ENCODE results near the gene SETBP1. TPM values are rescaled to one million over a fixed set of nuclear protein-coding genes. Genes with fewer than 3 reads are reported as not detected.

Gene SETBP1
- total RNA-seq, 1 experiment from 2014 or later: 0.05 TPM

GRCh38 chr18:45104049-45104395 is 423.3 kb downstream of the SETBP1 start:
- Histone ChIP-seq H3K9ac (ENCODE audit: low read length) (no peak overlapping the region), H3K36me3 (ENCODE audit: control insufficient read depth in 1 of 2, insufficient read depth in 2 of 2, low read length in 2 of 2) (no peaks in the 10 kb centered on the region), H3K79me2 (ENCODE audit: insufficient read depth, low read length) (no peaks in the 10 kb centered on the region), H4K20me1 (ENCODE audit: insufficient read depth) (no peaks in the 10 kb centered on the region), H2AFZ (ENCODE audit: low read depth, low read length, poor library complexity, severe bottlenecking) (no peak overlapping the region), H3K4me1 (ENCODE audit: control insufficient read depth in 1 of 2, insufficient read depth in 2 of 2, low read length in 2 of 2) (no peaks in the 10 kb centered on the region), H3K9me2 (ENCODE audit: insufficient read depth) (no peaks in the 10 kb centered on the region), H3K4me3 (replicated peaks in 1 of 2; ENCODE audit: low read depth in 1 of 2, low read length in 2 of 2) (no peak overlapping the region), H3K9me3 (ENCODE audit: control insufficient read depth in 1 of 2, insufficient read depth in 1 of 2, low read depth in 1 of 2, low read length in 2 of 2) (peaks cover under 1 to 25% of the 10 kb centered on the region in 2 experiments; a peak in 2 of 4 replicates), H3K27ac (ENCODE audit: low read depth, low read length) (no peak overlapping the region), H3K27me3 (ENCODE audit: insufficient read depth, low read length) (no peaks in the 10 kb centered on the region), H3K4me2 (ENCODE audit: low read length) (no peak overlapping the region)
- ChIA-PET POLR2A (no interaction called here), RAD21 (ENCODE audit: low non-redundant PET in 1 of 2, low total read pairs in 2 of 2, uncharacterized antibody in 2 of 2, unreplicated experiment in 2 of 2) (no interaction called here), CTCF (no interaction called here)
- no peak for DNase-seq (ENCODE audit: low read depth, low spot score)
- intact Hi-C loops (cut with micrococcal nuclease): no loop called here
- ATAC-seq: no peak
- no peak for TF ChIP-seq YY1 (IDR thresholded peaks at IDR 0.05; ENCODE audit: extremely low read depth, insufficient replicate concordance, low read depth, low read length)
- TF ChIP-seq POLR2A (IDR thresholded peaks at IDR 0.05; ENCODE audit: borderline replicate concordance, extremely low read depth, insufficient read depth, insufficient read length): no peak
- TF ChIP-seq, protein P1, sequence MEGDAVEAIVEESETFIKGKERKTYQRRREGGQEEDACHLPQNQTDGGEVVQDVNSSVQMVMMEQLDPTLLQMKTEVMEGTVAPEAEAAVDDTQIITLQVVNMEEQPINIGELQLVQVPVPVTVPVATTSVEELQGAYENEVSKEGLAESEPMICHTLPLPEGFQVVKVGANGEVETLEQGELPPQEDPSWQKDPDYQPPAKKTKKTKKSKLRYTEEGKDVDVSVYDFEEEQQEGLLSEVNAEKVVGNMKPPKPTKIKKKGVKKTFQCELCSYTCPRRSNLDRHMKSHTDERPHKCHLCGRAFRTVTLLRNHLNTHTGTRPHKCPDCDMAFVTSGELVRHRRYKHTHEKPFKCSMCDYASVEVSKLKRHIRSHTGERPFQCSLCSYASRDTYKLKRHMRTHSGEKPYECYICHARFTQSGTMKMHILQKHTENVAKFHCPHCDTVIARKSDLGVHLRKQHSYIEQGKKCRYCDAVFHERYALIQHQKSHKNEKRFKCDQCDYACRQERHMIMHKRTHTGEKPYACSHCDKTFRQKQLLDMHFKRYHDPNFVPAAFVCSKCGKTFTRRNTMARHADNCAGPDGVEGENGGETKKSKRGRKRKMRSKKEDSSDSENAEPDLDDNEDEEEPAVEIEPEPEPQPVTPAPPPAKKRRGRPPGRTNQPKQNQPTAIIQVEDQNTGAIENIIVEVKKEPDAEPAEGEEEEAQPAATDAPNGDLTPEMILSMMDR (IDR thresholded peaks at IDR 0.05 in 2 of 3, conservative IDR thresholded peaks at IDR 0.05 in 1 of 3; ENCODE audit: borderline replicate concordance in 1 of 3, insufficient read depth in 1 of 3, low read depth in 2 of 3, low read length in 2 of 3): no peak
- no peak for TF ChIP-seq ELF1 (IDR thresholded peaks at IDR 0.05; ENCODE audit: borderline replicate concordance, low read depth)
- TF ChIP-seq SIN3A (IDR thresholded peaks at IDR 0.05; ENCODE audit: low read depth): no peak
- TF ChIP-seq, protein P2, sequence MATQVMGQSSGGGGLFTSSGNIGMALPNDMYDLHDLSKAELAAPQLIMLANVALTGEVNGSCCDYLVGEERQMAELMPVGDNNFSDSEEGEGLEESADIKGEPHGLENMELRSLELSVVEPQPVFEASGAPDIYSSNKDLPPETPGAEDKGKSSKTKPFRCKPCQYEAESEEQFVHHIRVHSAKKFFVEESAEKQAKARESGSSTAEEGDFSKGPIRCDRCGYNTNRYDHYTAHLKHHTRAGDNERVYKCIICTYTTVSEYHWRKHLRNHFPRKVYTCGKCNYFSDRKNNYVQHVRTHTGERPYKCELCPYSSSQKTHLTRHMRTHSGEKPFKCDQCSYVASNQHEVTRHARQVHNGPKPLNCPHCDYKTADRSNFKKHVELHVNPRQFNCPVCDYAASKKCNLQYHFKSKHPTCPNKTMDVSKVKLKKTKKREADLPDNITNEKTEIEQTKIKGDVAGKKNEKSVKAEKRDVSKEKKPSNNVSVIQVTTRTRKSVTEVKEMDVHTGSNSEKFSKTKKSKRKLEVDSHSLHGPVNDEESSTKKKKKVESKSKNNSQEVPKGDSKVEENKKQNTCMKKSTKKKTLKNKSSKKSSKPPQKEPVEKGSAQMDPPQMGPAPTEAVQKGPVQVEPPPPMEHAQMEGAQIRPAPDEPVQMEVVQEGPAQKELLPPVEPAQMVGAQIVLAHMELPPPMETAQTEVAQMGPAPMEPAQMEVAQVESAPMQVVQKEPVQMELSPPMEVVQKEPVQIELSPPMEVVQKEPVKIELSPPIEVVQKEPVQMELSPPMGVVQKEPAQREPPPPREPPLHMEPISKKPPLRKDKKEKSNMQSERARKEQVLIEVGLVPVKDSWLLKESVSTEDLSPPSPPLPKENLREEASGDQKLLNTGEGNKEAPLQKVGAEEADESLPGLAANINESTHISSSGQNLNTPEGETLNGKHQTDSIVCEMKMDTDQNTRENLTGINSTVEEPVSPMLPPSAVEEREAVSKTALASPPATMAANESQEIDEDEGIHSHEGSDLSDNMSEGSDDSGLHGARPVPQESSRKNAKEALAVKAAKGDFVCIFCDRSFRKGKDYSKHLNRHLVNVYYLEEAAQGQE (IDR thresholded peaks at IDR 0.05; ENCODE audit: low read depth): no peak
- TF ChIP-seq EZH2phosphoT487 (IDR thresholded peaks at IDR 0.05; ENCODE audit: borderline replicate concordance): no peak
- no peak for TF ChIP-seq CEBPB (IDR thresholded peaks at IDR 0.05; ENCODE audit: low read depth)
- TF ChIP-seq EGR1 (IDR thresholded peaks at IDR 0.05; ENCODE audit: low read depth): no peak
- no peak for TF ChIP-seq ZFX (IDR thresholded peaks at IDR 0.05)
- no peak for TF ChIP-seq SP1 (IDR thresholded peaks at IDR 0.05; ENCODE audit: low read depth)
- no peak for TF ChIP-seq FOSL1 (IDR thresholded peaks at IDR 0.05; ENCODE audit: low read depth)
- TF ChIP-seq ZNF274 (IDR thresholded peaks at IDR 0.05; ENCODE audit: low read depth, low read length): no peak
- no peak for TF ChIP-seq EZH2 (IDR thresholded peaks at IDR 0.05)
- TF ChIP-seq ZBTB33 (IDR thresholded peaks at IDR 0.05; ENCODE audit: extremely low read depth, insufficient replicate concordance, low read length): no peak
- TF ChIP-seq MAX (IDR thresholded peaks at IDR 0.05): no peak
- no TSS peak for BruUV-seq (replicated peaks)
